Activated T-cell treated with anti-CD3 and anti-CD28 coated beads, Interleukin-2, amount 50 U/mL, for 48 hours (primary cell): ENCODE results near the gene ZNF778.

ENCODE experiments used
- DNase-seq, 2 experiments: peaks; one replicate each; pipeline ENCODE4 v3.0.0-alpha.2; 2020

Gene ZNF778

DNA sequence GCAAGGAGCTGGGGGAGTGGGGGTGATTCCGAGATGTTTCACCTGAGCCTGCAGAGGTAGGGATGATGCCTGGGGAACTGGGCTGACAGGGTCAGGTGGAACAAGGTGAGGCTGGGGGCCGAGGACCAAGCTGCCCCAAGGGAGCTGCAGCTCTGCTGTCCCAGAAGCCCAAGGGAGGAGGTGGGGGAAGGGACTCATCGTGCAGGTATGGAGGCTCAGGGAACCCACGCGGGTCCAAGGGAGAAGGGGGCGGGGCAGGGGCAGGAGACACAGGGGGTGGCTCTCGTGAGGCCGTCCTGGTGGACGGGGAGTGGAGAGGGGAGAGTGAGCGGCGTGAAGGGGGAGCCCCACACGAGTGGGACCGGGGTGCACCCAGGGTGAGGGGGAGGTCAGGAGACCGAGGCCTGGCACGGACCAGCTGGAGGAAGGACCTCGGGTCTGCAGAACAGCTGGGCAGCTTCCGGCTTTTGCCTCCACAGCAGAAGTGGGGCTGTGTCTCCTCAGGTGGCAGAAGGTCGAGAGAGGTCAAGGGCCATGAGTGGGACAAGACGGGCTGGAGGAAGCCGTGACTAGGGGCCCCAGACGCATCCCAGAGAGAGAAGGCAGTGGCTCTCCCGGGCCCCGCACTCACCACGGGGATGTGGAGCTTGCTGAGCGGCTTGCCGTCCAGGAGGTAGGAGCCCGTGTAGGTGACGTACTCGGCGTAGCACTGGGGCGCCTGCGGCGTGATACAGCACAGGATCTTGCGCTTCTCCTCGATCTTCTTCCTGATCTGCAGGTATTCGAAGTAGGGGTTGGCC, 61.1 kb downstream of the ZNF778 start:
- no peak for DNase-seq

DNA sequence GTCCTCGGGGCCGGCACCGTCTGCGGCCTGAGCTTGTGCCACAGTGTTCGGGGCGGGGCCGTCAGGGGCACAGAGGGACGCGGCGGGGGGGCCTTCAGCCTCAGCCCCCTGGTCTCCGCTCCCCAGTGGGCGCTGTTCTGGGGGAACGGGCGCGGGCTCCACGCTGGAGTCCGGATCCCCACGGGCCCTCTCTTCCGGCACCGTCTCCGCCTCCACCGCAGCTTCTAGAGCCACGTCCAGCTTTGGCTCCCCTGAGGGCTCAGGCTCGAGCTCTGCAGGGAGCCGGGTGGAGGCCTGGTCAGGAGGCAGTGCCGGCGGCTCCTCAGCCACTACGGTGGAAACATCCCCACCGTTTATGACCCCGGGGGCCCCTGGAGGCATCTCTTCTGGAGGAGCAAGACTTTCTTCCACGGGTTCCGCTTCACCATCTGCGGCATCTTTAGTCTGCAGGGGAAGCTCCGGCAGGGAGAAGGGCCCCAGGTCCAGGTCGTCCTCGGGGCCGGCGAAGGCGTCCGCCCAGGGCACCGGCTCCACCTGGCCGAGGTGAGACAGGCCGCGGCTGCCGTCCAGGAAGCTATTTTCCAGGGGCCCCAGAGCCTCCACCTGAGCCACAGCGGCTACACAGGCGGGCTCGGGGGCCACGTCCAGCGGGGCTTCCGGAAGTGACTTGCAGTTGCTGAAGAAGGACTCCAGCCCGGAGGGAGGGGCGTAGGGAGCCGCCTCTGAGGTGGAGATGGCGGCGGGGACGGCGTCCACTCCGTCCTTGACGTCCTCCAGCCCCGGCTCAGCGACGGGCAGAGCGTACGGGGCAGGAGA, 62.4 kb downstream of the ZNF778 start:
- DNase-seq, result no peak

DNA sequence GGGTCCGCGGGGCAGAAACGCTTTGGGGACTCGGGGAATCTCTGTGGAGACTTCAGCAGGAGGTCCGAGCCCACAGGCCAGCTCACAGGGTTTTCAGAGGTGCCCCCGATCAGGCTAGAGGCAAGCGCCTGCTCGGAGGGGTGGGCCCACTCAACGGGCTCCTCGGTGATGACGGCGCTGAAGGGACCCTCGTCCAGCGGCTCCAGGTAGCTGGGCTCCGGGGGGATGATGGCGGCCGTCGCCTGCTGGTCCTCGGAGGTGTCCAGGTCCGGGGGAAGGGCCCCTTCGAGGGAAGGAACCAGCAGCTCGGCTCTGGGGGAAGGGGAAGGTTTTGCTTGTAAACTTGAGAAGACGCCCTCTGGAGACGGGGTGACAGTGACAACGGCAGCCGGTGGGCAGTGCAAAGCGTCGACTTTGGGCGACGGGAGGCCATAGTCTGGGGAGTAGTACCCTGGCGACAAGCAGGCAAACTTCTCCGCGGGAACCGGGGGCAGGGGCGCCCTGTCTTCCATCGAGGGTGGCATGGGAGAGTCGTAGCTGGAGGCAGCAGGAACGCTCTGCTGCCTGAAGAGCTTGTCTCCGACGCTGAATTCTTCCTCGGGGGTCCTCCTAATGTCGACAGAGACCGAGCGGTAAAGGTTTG, 63.2 kb downstream of the ZNF778 start:
- no peak for DNase-seq

DNA sequence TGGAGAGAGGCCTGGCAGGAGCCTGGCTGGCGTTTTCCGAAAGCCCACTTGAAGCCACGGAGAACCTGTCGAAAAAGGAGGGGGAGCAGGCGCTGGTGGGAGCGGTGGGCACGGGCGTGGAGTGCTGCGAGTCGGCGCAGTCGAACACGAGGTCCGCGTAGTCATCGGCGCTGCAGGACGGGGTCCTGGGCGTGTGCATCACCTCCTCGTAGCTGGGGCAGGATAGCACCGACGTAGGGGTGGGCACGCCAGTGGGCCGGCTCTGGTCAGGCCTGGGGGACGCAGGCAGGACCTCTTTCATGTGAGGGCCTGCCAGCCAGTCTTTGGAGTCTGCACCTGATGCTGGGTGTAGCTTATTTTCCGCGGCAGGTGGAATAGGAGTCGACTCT, 63.7 kb downstream of the ZNF778 start:
- DNase-seq, result no peak

DNA sequence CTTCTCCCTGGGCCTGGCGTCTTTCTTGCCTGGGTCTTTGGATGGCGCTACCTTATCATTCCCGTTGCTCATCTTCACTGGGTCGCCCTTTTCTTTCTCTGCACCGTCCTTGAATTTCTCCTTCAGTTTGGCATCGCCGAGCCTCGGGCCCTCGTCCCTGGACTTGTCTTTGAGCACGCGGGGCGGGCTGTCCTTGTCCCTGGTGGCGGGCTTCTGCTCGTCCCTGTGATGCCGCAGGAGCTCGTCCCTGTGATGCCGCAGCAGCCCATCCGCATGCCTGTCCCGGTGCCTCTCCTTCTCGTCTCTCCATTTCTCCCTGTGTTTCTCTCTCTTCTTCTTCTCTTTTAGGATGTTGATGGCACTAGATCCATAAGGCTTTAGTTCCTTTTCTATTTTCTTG, 64.3 kb downstream of the ZNF778 start:
- no peak for DNase-seq

DNA sequence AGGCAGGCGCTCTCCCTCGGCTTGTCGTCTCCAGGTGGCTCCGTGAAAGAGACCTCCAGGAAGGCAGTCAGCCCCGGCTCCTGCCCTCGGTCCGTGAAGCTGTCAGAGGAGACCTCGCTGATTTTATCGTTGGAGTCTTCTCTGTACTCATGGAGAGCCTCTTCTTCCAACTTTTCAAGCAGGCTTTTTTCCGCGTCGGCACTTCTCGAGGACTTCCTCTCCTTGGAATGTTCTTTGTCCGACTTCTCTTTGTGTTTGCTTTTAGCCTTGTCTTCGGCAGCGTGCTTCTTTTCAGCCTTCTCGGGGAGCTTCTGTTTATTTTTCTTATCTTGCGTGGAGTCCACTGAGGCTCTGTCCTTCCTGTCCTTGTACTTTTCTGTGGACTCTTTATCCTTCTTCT, 65.0 kb downstream of the ZNF778 start:
- DNase-seq, result no peak

DNA sequence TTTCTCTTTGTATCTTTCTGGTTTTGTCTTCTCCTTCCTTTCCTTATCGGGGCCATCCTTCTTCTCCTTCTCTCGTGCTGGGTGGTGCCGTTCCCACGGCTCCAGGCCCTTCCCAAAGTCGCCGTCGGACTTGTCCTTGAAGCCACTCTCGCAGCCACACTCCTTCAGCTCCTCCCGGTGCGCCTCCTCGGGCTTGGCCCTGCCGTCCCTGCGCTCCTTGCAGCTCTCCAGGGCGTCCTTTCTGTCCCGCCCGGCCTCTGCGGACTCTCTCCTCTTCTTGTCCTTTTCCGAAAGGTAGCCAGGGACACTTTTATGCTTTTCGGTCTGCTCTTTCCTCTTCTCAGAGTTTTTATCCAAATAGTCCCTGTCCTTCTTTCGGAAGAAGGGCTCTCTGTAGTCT, 65.9 kb downstream of the ZNF778 start:
- DNase-seq, result no peak

DNA sequence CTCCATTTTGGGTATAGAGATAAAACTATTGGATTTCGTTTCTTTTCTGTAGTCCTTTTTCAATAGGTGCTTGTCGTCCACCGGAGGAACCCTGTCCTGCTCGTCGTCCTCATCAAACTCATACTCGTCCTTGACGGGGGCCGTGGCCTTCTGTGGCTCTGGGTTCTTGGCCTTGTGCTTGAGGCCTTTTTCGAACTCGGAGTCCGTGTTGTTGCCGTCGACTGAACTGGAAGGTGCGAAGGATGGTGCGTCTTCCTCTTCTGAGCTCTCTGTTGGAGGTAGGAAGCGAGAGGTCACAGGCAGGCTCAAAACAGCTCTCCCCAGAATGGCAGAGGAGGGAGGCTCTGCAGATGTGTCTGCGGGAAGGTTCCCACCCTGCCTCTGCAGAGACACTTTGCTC, 67.9 kb downstream of the ZNF778 start:
- DNase-seq, result no peak

DNA sequence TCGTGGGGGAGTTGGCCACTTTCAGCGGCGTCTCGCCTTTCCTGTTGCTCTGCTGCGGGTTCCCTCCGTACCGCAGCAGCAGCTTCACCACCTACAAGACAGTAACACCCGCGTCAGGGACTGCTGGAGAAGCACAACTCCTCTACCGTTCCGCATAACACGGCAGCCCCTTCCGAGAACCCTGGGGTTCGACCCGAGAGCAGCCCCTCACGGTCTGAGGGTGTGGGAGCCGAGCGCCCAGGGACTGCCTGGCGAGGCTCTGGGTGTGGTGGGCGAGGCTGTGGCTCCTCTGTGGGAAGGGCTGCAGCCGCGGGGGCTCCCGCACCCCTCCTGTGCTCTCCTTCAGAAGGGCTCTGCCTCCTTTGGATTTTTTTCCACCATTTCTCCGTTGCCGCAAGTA, 68.6 kb downstream of the ZNF778 start:
- DNase-seq, result no peak
